CD4-positive, alpha-beta T cell (primary cell): ENCODE measurements around the gene ZNF177. TPM values are rescaled to one million over a fixed set of nuclear protein-coding genes. Genes with fewer than 3 reads are reported as not detected.

Source experiments
- ATAC-seq: fragments of 200-7000 bp; cut with Tn5 transposase; one replicate; pipeline ENCODE4 v1.10.0; 2022; ENCODE audit warnings: mild to moderate bottlenecking; ENCODE audit not compliant: poor library complexity
- CTCF ChIA-PET: fragments of 350-600 bp; sonication (Branson Sonifier 250); formaldehyde crosslinking; loops from one replicate; lab custom pipeline; 2021; ENCODE audit warnings: antibody characterized with exemption, inconsistent platforms; lab: Charles Lee
- POLR2A ChIA-PET: fragments of 350-600 bp; sonication (Branson Sonifier 250); formaldehyde crosslinking; loops from one replicate; lab custom pipeline; 2021; ENCODE audit warnings: antibody characterized with exemption, inconsistent platforms; lab: Charles Lee
- DNase-seq, 14 experiments: peaks; one replicate each; pipeline ENCODE4 v3.0.0-alpha.2; 2013 to 2020; ENCODE audit warnings: mixed read lengths in 2 of 14
- H3K27ac ChIP-seq, 2 donors: one replicate each; pipeline versions ENCODE4 v1.5.1 to v1.7.0; 2013; ENCODE audit warnings: low read length in 2 of 2, low read depth in 1 of 2, mild to moderate bottlenecking in 1 of 2
- H3K27me3 ChIP-seq, 2 experiments: 1 replicate in 1 of 2; 2 replicates in 1 of 2; pipeline versions ENCODE4 v1.6.1 to v1.7.0; 2013; ENCODE audit warnings: low read length in 2 of 2, control low read depth in 1 of 2, mild to moderate bottlenecking in 1 of 2, moderate library complexity in 1 of 2; ENCODE audit not compliant: insufficient read depth in 2 of 2, control insufficient read depth in 1 of 2
- H3K36me3 ChIP-seq: one replicate; pipeline ENCODE4 v1.6.1; 2013; ENCODE audit warnings: low read length, control low read depth; ENCODE audit not compliant: insufficient read depth
- H3K4me1 ChIP-seq: one replicate; pipeline ENCODE4 v1.6.1; 2013; ENCODE audit warnings: low read length, control low read depth; ENCODE audit not compliant: insufficient read depth
- H3K4me3 ChIP-seq: one replicate; pipeline ENCODE4 v1.5.1; 2013; ENCODE audit warnings: mild to moderate bottlenecking, low read length, moderate library complexity
- H3K9me3 ChIP-seq, 2 experiments: 1 replicate in 1 of 2; 2 replicates in 1 of 2; pipeline versions ENCODE4 v1.6.1 to v1.7.0; 2013; ENCODE audit warnings: low read length in 2 of 2, mild to moderate bottlenecking in 2 of 2, control low read depth in 1 of 2, moderate library complexity in 1 of 2; ENCODE audit not compliant: control insufficient read depth in 1 of 2, insufficient read depth in 1 of 2
- H3K27ac Mint-ChIP-seq: one replicate; pipeline ENCODE4 v1.8.0; 2020; ENCODE audit warnings: mixed read lengths
- H3K27me3 Mint-ChIP-seq: one replicate; pipeline ENCODE4 v1.8.0; 2021; ENCODE audit warnings: mixed read lengths
- H3K36me3 Mint-ChIP-seq: one replicate; pipeline ENCODE4 v1.8.0; 2021; ENCODE audit warnings: low read depth, mixed read lengths
- H3K4me1 Mint-ChIP-seq: one replicate; pipeline ENCODE4 v1.8.0; 2021; ENCODE audit warnings: low read depth, mixed read lengths
- H3K4me3 Mint-ChIP-seq: one replicate; pipeline ENCODE4 v1.8.0; 2020; ENCODE audit warnings: mild to moderate bottlenecking, mixed read lengths
- H3K9me3 Mint-ChIP-seq: one replicate; pipeline ENCODE4 v1.8.0; 2020; ENCODE audit warnings: mixed read lengths
- CTCF ChIP-seq: fragments of 200-600 bp; IDR thresholded peaks from one replicate; pipeline ENCODE4 v1.8.0; 2022; ENCODE audit warnings: antibody characterized with exemption, mild to moderate bottlenecking
- intact Hi-C, 2 experiments: fragments of 100-400 bp; cut with DNase I in 1 of 2; cut with micrococcal nuclease in 1 of 2; formaldehyde crosslinking; loops; one replicate each; pipeline versions ENCODE4 v1.15.1 to v1.9.0; 2023 to 2025; cut with DNase I, micrococcal nuclease
- total RNA-seq, 174 experiments: library from RNA in 2 of 174; stranded (reverse) in 2 of 174; gene quantifications; one replicate each; pipeline ENCODE4 v1.2.3 and lab custom pipeline; 2021 to 2026

ZNF177 gene
- total RNA-seq, 2 experiments from 2014 or later = 1.6 TPM; not detected in 1

GRCh38 chr19:9329999-9330398 is 32.8 kb upstream of the ZNF177 start:
- peaks cover 98% of the 10 kb centered on the region for H3K36me3 Mint-ChIP-seq
- H3K4me3 ChIP-seq = no peak overlapping the region
- H3K4me1 Mint-ChIP-seq = peaks cover 13% of the 10 kb centered on the region
- ChIA-PET POLR2A (no interaction called here), CTCF (no interaction called here)
- H3K27ac Mint-ChIP-seq = no peak overlapping the region
- no peaks in the 10 kb centered on the region for H3K27me3 Mint-ChIP-seq
- DNase-seq = no peak
- intact Hi-C loops = loop anchor here (5.0 to 10.0 kb wide), 5 partner anchors 107 to 465 kb away; partner anchors contain the start of genes ZNF266 (in 1 of the 2), ZNF426 (in 1 of the 2) and ZNF562 (in 1 of the 2)
- no peaks in the 10 kb centered on the region for H3K27me3 ChIP-seq
- H3K27ac ChIP-seq = no peak overlapping the region
- peaks cover 32% of the 10 kb centered on the region for H3K36me3 ChIP-seq
- no peak for TF ChIP-seq CTCF
- peak overlapping the region; percentile 30 for H3K4me3 Mint-ChIP-seq
- peaks cover 52 to 83% of the 10 kb centered on the region in 2 experiments for H3K9me3 ChIP-seq
- ATAC-seq = no peak
- H3K4me1 ChIP-seq = peaks cover 3% of the 10 kb centered on the region
- peaks cover 22% of the 10 kb centered on the region for H3K9me3 Mint-ChIP-seq

- intact Hi-C loops = loop anchor here in 1 of 2 experiments (5.0 kb wide), 2 partner anchors 35 to 185 kb away; partner anchors contain the start of gene ZNF699
- no peak overlapping the region for H3K4me3 Mint-ChIP-seq
- no peaks in the 10 kb centered on the region for H3K4me1 ChIP-seq
- no peak for TF ChIP-seq CTCF
- POLR2A ChIA-PET = no interaction called here
- H3K27ac Mint-ChIP-seq = no peak overlapping the region
- CTCF ChIA-PET = no interaction called here
- H3K27ac ChIP-seq = no peak overlapping the region
- peaks cover 56% of the 10 kb centered on the region for H3K36me3 ChIP-seq
- ATAC-seq (no peak), DNase-seq (no peak)
- H3K27me3 Mint-ChIP-seq = no peaks in the 10 kb centered on the region
- H3K4me3 ChIP-seq = no peak overlapping the region
- no peaks in the 10 kb centered on the region for H3K4me1 Mint-ChIP-seq
- H3K36me3 Mint-ChIP-seq = peaks cover 95% of the 10 kb centered on the region
- H3K9me3 ChIP-seq = peaks cover 40 to 92% of the 10 kb centered on the region in 2 experiments
- no peaks in the 10 kb centered on the region for H3K27me3 ChIP-seq
- peaks cover 23% of the 10 kb centered on the region for H3K9me3 Mint-ChIP-seq
These were observed 20.1 kb upstream of the ZNF177 start for GRCh38 chr19:9342610-9343304.

GRCh38 chr19:9345005-9345404 is 17.8 kb upstream of the ZNF177 start:
- Histone ChIP-seq H3K27me3 (no peaks in the 10 kb centered on the region), H3K9me3 (peaks cover 42 to 94% of the 10 kb centered on the region in 2 experiments), H3K27ac (no peak overlapping the region), H3K4me3 (no peak overlapping the region), H3K4me1 (no peaks in the 10 kb centered on the region), H3K36me3 (peaks cover 36% of the 10 kb centered on the region)
- Mint-ChIP-seq H3K36me3 (peaks cover 96% of the 10 kb centered on the region), H3K4me3 (no peak overlapping the region), H3K27me3 (no peaks in the 10 kb centered on the region), H3K9me3 (peaks cover 10% of the 10 kb centered on the region), H3K4me1 (no peaks in the 10 kb centered on the region), H3K27ac (no peak overlapping the region)
- intact Hi-C loops = loop anchor here in 1 of 2 experiments (5.0 kb wide), 1 partner anchor 37 kb away; no protein-coding TSS in a partner anchor
- DNase-seq (no peak), ATAC-seq (no peak)
- ChIA-PET CTCF (no interaction called here), POLR2A (no interaction called here)
- TF ChIP-seq CTCF = no peak
